HCT116 (cell line): ENCODE results near the gene CD300LD. TPM values are rescaled to one million over a fixed set of nuclear protein-coding genes. Genes with fewer than 3 reads are reported as not detected.

Experiments used
- ATAC-seq: fragments of 200-7000 bp; cut with Tn5 transposase; 2 replicates; pipeline ENCODE4 v1.9.1; 2020; ENCODE audit warnings: mild to moderate bottlenecking, moderate library complexity
- BruUV-seq: library from RNA; stranded (reverse); fragments of 400-500 nt; replicated peaks from 2 replicates; lab custom pipeline; 2021; lab: Mats Ljungman, UMichigan
- CTCF ChIA-PET: fragments of 300-600 bp; sonication (Branson Sonifier 250); formaldehyde crosslinking; loops from one replicate; lab custom pipeline; 2021; ENCODE audit warnings: antibody characterized with exemption; lab: Charles Lee
- POLR2A ChIA-PET: fragments of 300-600, 350-600 bp; sonication (Branson Sonifier 250); formaldehyde crosslinking; loops from one replicate; lab custom pipeline; 2021; ENCODE audit warnings: antibody characterized with exemption; lab: Charles Lee
- RAD21 ChIA-PET, 2 experiments: fragments of 300-600 bp; sonication (Branson Sonifier 250); formaldehyde crosslinking; loops; one replicate each; lab custom pipeline; 2023; ENCODE audit warnings: low total read pairs in 2 of 2; ENCODE audit not compliant: uncharacterized antibody in 2 of 2, unreplicated experiment in 2 of 2, low non-redundant PET in 1 of 2; lab: Charles Lee
- DNase-seq: peaks from one replicate; pipeline ENCODE4 v3.0.0-alpha.2; 2010; ENCODE audit warnings: low read depth, low spot score
- H2AFZ ChIP-seq: fragments of 200-600 bp; shearing (Covaris generic), sonication (generic); 2 replicates; pipeline ENCODE4 v1.6.1; 2017; ENCODE audit warnings: low read depth, mixed run types, mixed read lengths, antibody characterized with exemption, low read length; ENCODE audit not compliant: poor library complexity, severe bottlenecking
- H3K27ac ChIP-seq: 2 replicates; pipeline ENCODE4 v1.5.1; 2012; ENCODE audit warnings: low read depth, low read length
- H3K27me3 ChIP-seq: fragments of 200-600 bp; sonication (generic); 2 replicates; pipeline ENCODE4 v1.6.1; 2016; ENCODE audit warnings: mixed run types, low read length, mixed read lengths; ENCODE audit not compliant: insufficient read depth
- H3K36me3 ChIP-seq, 2 experiments: fragments of 200-500 bp in 1 of 2; fragments of 200-600 bp in 1 of 2; sonication (Bioruptor generic) in 1 of 2; sonication (generic) in 1 of 2; 2 replicates each; pipeline versions ENCODE4 v1.5.1 to v1.6.1; 2014 to 2016; ENCODE audit warnings: low read length in 2 of 2, inconsistent platforms in 1 of 2, mixed read lengths in 1 of 2, mixed run types in 1 of 2; ENCODE audit not compliant: insufficient read depth in 2 of 2, control insufficient read depth in 1 of 2
- H3K4me1 ChIP-seq, 2 experiments: fragments of 200-600 bp in 1 of 2; sonication (generic) in 1 of 2; 2 replicates each; pipeline versions ENCODE4 v1.5.1 to v1.6.1; 2012 to 2017; ENCODE audit warnings: low read length in 2 of 2, inconsistent platforms in 1 of 2, mild to moderate bottlenecking in 1 of 2, mixed read lengths in 1 of 2, mixed run types in 1 of 2, moderate library complexity in 1 of 2; ENCODE audit not compliant: insufficient read depth in 2 of 2, control insufficient read depth in 1 of 2
- H3K4me2 ChIP-seq: fragments of 200-600 bp; sonication (generic); 2 replicates; pipeline ENCODE4 v1.6.1; 2017; ENCODE audit warnings: mixed run types, low read length, mixed read lengths
- H3K4me3 ChIP-seq, 2 experiments: fragments of 200-600 bp in 1 of 2; sonication (generic) in 1 of 2; replicated peaks in 1 of 2; 2 replicates each; pipeline ENCODE4 v1.5.1; 2011 to 2016; ENCODE audit warnings: low read length in 2 of 2, control low read depth in 1 of 2, low read depth in 1 of 2, mild to moderate bottlenecking in 1 of 2, mixed read lengths in 1 of 2, mixed run types in 1 of 2
- H3K79me2 ChIP-seq: fragments of 200-600 bp; sonication (generic); 2 replicates; pipeline ENCODE4 v1.6.1; 2017; ENCODE audit warnings: mild to moderate bottlenecking, mixed run types, low read length, moderate library complexity, mixed read lengths; ENCODE audit not compliant: insufficient read depth
- H3K9ac ChIP-seq: fragments of 200-600 bp; sonication (generic); 2 replicates; pipeline ENCODE4 v1.6.1; 2016; ENCODE audit warnings: low read length, mixed read lengths
- H3K9me2 ChIP-seq: fragments of 200-600 bp; sonication (generic), shearing (Covaris generic); 2 replicates; pipeline ENCODE4 v1.6.1; 2017; ENCODE audit warnings: mixed run types, mild to moderate bottlenecking, moderate library complexity; ENCODE audit not compliant: insufficient read depth
- H3K9me3 ChIP-seq, 2 experiments: fragments of 200-500 bp in 1 of 2; fragments of 200-600 bp in 1 of 2; sonication (Bioruptor generic) in 1 of 2; sonication (generic) in 1 of 2; 2 replicates each; pipeline ENCODE4 v1.6.1; 2014 to 2017; ENCODE audit warnings: low read length in 2 of 2, mixed read lengths in 2 of 2, inconsistent platforms in 1 of 2, low read depth in 1 of 2, mild to moderate bottlenecking in 1 of 2, mixed run types in 1 of 2, moderate library complexity in 1 of 2; ENCODE audit not compliant: control insufficient read depth in 1 of 2, insufficient read depth in 1 of 2
- H4K20me1 ChIP-seq: fragments of 200-600 bp; sonication (generic), shearing (Covaris generic); 2 replicates; pipeline ENCODE4 v1.6.1; 2017; ENCODE audit warnings: mixed run types, mild to moderate bottlenecking, moderate library complexity; ENCODE audit not compliant: insufficient read depth
- CEBPB ChIP-seq: IDR thresholded peaks from 2 replicates; pipeline ENCODE4 v1.6.1; 2012; ENCODE audit warnings: low read depth
- EGR1 ChIP-seq: IDR thresholded peaks from 2 replicates; pipeline ENCODE4 v1.6.1; 2012; ENCODE audit warnings: low read depth
- EZH2 ChIP-seq: fragments of 200-600 bp; sonication (generic); IDR thresholded peaks from 2 replicates; pipeline ENCODE4 v1.6.1; 2017; ENCODE audit warnings: antibody characterized with exemption, mixed run types
- FOSL1 ChIP-seq: IDR thresholded peaks from 2 replicates; pipeline ENCODE4 v1.6.1; 2012; ENCODE audit warnings: low read depth
- POLR2A ChIP-seq: IDR thresholded peaks from 2 replicates; pipeline ENCODE4 v1.7.0; 2011; ENCODE audit warnings: borderline replicate concordance; ENCODE audit not compliant: insufficient read depth, insufficient read length; ENCODE audit errors: extremely low read depth
- RAD21 ChIP-seq: IDR thresholded peaks from 2 replicates; pipeline ENCODE4 v1.6.1; 2012; ENCODE audit warnings: low read depth, mild to moderate bottlenecking
- SP1 ChIP-seq: IDR thresholded peaks from 2 replicates; pipeline ENCODE4 v1.6.1; 2012; ENCODE audit warnings: low read depth
- TCF7L2 ChIP-seq: IDR thresholded peaks from 2 replicates; pipeline ENCODE4 v1.7.0; 2011; ENCODE audit warnings: borderline replicate concordance, inconsistent platforms; ENCODE audit not compliant: insufficient read depth, insufficient read length; ENCODE audit errors: extremely low read depth
- intact Hi-C: fragments of 100-400 bp; cut with micrococcal nuclease; formaldehyde crosslinking; loops from 2 replicates; pipeline ENCODE4 v1.10.0; 2022
- total RNA-seq: library from RNA; stranded (reverse); gene quantifications from one replicate; pipeline ENCODE4 v1.2.1, GENCODE V29; 2021; ENCODE audit not compliant: unreplicated experiment
- TF ChIP-seq, protein P1 (sequence below): IDR thresholded peaks from 2 replicates; pipeline ENCODE4 v1.6.1; 2012; ENCODE audit warnings: low read depth
- TF ChIP-seq, protein P2 (sequence below): IDR thresholded peaks from 2 replicates; pipeline ENCODE4 v1.6.1; 2012
- TF ChIP-seq, protein P3 (sequence below): IDR thresholded peaks from 2 replicates; pipeline ENCODE4 v1.6.1; 2012

The CD300LD gene
- total RNA-seq, 1 experiment from 2014 or later = not detected

DNA sequence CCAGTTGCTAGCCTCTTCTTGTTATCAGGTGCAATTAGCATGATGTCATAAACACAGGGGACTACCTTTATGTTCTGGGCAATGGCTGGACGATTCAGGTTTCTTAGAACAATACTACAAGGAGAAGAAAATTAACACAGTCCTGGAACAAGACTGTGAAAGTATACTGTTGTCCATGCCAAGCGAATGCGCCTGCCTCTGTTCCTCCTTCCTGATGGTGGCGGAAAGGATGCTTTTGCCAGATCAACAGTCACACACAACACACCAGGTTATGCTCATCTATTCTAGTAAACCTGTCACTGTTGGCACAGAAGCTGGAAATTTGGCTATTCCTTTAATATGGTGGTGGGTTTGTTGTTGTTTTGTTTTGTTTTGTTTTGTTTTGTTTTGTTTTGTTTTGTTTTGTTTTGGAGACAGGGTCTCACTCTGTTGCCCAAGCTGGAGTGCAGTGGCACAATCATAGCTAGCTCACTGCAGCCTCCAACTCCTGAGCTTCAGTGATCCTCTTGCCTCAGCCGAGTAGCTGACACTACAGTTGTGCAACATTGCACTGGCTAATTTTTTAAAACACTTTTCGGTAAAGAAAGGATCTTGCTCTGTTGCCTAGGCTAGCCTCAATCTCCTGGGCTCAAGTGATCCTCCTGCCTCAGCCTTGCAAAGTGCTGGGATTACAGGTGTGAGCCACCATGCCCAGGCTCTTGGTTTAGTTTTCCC is 3.1 kb upstream of the CD300LD start:
- H3K27me3 ChIP-seq = peaks cover 74% of the 10 kb centered on the region
- no peaks in the 10 kb centered on the region for H3K79me2 ChIP-seq
- intact Hi-C loops = no loop called here
- H3K4me2 ChIP-seq = no peak overlapping the region
- TF ChIP-seq, protein P1, sequence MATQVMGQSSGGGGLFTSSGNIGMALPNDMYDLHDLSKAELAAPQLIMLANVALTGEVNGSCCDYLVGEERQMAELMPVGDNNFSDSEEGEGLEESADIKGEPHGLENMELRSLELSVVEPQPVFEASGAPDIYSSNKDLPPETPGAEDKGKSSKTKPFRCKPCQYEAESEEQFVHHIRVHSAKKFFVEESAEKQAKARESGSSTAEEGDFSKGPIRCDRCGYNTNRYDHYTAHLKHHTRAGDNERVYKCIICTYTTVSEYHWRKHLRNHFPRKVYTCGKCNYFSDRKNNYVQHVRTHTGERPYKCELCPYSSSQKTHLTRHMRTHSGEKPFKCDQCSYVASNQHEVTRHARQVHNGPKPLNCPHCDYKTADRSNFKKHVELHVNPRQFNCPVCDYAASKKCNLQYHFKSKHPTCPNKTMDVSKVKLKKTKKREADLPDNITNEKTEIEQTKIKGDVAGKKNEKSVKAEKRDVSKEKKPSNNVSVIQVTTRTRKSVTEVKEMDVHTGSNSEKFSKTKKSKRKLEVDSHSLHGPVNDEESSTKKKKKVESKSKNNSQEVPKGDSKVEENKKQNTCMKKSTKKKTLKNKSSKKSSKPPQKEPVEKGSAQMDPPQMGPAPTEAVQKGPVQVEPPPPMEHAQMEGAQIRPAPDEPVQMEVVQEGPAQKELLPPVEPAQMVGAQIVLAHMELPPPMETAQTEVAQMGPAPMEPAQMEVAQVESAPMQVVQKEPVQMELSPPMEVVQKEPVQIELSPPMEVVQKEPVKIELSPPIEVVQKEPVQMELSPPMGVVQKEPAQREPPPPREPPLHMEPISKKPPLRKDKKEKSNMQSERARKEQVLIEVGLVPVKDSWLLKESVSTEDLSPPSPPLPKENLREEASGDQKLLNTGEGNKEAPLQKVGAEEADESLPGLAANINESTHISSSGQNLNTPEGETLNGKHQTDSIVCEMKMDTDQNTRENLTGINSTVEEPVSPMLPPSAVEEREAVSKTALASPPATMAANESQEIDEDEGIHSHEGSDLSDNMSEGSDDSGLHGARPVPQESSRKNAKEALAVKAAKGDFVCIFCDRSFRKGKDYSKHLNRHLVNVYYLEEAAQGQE = no peak
- no peak for TF ChIP-seq POLR2A
- TF ChIP-seq, protein P2, sequence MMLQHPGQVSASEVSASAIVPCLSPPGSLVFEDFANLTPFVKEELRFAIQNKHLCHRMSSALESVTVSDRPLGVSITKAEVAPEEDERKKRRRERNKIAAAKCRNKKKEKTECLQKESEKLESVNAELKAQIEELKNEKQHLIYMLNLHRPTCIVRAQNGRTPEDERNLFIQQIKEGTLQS = no peak
- TF ChIP-seq, protein P3, sequence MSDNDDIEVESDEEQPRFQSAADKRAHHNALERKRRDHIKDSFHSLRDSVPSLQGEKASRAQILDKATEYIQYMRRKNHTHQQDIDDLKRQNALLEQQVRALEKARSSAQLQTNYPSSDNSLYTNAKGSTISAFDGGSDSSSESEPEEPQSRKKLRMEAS = no peak
- TF ChIP-seq EZH2 = no peak
- TF ChIP-seq RAD21 = no peak
- no peak for TF ChIP-seq SP1
- TF ChIP-seq TCF7L2 = no peak
- no peak for TF ChIP-seq CEBPB
- TF ChIP-seq FOSL1 = no peak
- TF ChIP-seq EGR1 = no peak
- H3K4me1 ChIP-seq = no peaks in the 10 kb centered on the region
- no peaks in the 10 kb centered on the region for H3K9me2 ChIP-seq
- no peaks in the 10 kb centered on the region for H3K9me3 ChIP-seq
- no TSS peak for BruUV-seq
- ChIA-PET RAD21 (no interaction called here), CTCF (interaction anchor here (1.0 to 3.5 kb wide), 3 partner anchors 7 to 216 kb away, joined by 3 to 11 read pairs (median 3); partner anchors contain the start of gene CD300H), POLR2A (no interaction called here)
- no peak overlapping the region for H2AFZ ChIP-seq
- ATAC-seq (no peak), DNase-seq (no peak)
- H3K4me3 ChIP-seq = no peak overlapping the region
- no peaks in the 10 kb centered on the region for H3K36me3 ChIP-seq
- H3K27ac ChIP-seq = no peak overlapping the region
- H3K9ac ChIP-seq = no peak overlapping the region
- H4K20me1 ChIP-seq = no peaks in the 10 kb centered on the region
